Prostate gland (tissue), 2 donors: Measurements from ENCODE around the gene MDC1.

Source experiments
- POLR2AphosphoS5 ChIP-seq: sonication (generic); formaldehyde crosslinking; IDR thresholded peaks from one replicate; pipeline ENCODE4 v1.6.1; 2017; ENCODE audit warnings: antibody characterized with exemption
- TF ChIP-seq, protein P1 (sequence below), 4 experiments: fragments of 200-600 bp in 2 of 4; fragments of 450-650 bp in 2 of 4; sonication (generic) in 2 of 4; IDR thresholded peaks; 1 replicate in 3 of 4; 2 replicates in 1 of 4; pipeline ENCODE4 v1.5.1; 2016 to 2019; ENCODE audit warnings: antibody characterized with exemption in 4 of 4, mild to moderate bottlenecking in 2 of 4, moderate library complexity in 2 of 4

DNA sequence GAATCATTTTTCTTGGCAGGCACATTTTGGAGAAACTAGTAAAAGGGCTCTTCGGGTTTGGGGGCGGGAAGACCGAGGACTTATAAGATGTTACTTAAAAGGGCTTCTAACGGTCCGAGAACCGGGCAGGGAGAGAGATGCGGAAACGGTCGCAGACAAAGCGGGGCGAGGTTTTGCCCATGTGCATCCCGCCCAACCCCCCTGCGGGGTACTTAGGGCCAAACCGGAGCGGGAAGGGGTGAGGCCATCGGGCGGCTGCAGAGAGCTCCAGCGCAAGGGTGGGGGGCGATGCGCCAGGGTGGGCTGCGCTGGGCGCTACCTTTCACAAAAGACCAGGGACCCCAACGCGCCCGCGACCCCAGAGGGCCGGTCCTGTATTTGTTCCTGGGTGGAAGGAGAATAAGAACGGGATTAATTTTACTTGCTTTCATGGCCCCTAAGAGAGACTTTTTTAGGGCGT is 3.7 kb upstream of the MDC1 start:
- TF ChIP-seq, protein P1, sequence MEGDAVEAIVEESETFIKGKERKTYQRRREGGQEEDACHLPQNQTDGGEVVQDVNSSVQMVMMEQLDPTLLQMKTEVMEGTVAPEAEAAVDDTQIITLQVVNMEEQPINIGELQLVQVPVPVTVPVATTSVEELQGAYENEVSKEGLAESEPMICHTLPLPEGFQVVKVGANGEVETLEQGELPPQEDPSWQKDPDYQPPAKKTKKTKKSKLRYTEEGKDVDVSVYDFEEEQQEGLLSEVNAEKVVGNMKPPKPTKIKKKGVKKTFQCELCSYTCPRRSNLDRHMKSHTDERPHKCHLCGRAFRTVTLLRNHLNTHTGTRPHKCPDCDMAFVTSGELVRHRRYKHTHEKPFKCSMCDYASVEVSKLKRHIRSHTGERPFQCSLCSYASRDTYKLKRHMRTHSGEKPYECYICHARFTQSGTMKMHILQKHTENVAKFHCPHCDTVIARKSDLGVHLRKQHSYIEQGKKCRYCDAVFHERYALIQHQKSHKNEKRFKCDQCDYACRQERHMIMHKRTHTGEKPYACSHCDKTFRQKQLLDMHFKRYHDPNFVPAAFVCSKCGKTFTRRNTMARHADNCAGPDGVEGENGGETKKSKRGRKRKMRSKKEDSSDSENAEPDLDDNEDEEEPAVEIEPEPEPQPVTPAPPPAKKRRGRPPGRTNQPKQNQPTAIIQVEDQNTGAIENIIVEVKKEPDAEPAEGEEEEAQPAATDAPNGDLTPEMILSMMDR (IDR thresholded peaks at IDR 0.05): no peak
- TF ChIP-seq POLR2AphosphoS5: peak; percentile 5
